Germinal center (tissue), 1 donor: ENCODE results near the gene SBK3.
"Not testable (repeated sequence)": the region's sequence is repeated elsewhere in the genome, so short reads cannot be mapped to it uniquely, and the experiment has no call there.

Experiments
- DNase-seq: peaks from one replicate; pipeline ENCODE4 v3.0.0; 2012; ENCODE audit warnings: mixed read lengths, low spot score

SBK3 gene

DNA sequence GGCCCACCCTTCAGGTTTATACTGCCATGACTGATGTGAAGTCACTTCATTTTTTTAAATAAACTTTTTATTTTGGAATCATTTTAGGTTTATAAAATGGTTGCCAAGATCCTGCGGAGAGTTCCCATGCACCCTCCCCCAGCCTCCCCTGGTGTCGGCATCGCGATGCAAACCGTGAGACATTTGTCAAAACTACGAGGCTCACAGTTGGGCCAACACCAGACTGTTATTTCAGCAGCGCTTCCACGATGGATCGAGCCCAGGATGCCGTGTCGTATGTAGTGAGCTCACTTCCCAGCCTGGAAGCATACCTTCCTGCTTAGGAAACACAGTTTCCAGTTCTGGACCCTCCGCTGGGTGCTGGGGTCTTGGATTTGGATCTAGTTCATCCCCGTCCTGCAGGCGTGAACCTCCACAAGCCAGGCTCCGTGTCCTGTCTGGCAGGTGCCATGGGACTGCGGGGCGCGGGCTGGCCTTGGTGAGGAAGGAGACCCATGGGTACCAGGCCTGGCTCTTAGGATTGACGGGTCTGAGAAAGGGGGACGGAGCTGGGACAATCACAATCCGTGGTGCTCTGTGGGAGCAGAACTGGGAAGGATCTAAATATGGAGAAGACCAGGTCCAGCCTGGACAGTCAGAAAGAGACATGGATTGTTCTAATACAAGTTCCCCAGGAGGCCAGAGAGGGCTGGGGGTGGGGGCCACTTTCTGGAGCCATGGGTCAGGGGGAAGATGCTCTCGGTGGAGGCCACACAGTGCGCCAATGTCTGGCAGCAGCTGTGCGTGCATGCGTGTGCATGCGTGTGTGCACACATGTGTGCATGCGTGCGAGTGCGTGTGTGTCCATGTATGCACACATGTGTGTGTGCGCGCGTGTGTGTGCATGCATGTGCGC is 6.0 kb downstream of the SBK3 start:
- no peak for DNase-seq

DNA sequence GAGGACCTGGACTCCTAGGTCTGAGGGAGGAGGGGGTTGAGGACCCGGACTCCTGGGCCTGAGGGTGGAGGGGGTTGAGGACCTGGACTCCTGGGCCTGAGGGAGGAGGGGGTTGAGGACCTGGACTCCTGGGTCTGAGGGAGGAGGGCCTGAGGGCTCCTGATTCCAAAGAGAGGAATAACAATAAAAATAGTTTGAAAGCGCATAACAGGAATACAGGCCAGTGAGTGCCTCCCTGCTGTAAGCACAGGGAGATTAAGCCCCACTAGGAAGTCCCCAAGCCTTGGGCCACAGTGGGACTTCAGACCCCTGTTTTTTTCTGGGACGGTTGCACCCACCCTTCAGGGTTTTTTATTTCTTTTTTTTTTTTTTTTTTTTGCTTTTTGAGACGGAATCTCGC is 7.2 kb downstream of the SBK3 start:
- no peak for DNase-seq

DNA sequence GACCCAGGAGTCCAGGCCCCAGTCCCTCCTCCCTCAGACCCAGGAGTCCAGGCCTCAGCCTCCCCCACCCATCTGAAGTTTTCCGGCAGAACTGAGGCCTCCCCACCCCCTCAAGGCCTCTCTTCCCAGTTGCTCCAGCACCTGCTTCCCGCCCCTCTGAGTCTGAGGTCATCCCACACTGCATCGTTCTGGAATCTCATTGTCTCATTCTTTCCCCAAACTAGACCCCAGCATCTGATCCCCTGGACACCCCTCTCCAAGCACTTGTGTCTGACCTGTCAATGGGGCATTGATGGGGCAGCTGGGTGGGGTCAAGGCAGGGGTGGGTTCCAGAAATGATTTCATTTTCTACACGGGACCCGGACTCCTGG is 7.6 kb downstream of the SBK3 start:
- no peak for DNase-seq

DNA sequence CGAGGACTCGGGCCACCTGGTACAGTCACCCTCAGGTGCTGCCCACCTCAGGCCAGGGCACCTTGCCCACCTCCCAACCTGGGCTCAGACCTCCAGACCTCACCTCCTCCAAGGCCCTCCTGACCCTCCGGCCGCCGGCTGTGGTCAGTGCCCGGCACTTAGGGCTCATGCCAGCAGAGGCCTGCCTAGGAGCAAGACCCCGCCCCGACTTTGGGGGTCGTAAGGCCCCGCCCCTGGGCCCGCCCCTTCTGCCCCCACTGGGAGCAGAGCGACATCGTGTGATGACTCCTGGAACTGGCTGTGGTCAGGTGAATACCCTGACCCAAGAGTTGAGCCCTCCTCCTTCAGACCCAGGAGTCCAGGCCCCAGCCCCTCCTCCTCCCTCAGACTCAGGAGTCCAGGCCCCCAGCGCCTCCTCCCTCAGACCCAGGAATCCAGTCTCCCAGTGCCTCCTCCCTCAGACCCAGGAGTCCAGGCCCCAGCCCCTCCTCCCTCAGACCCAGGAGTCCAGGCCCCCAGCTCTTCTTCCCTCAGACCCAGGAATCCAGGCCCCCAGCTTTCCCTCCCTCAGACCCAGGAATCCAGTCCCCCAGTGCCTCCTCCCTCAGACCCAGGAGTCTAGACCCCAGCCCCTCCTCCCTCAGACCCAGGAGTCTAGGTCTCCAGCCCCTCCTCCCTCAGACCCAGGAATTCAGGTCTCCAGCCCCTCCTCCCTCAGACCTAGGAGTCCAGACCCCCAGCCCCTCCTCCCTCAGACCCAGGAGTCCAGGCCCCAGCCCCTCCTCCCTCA is 8.2 kb downstream of the SBK3 start, which contains the start of gene SBK2:
TSS of gene SBK2 (minus strand) at position 183 of the 790 bp plus-strand sequence. CDS start 839 bp downstream, outside the sequence.
- DNase-seq = no peak

DNA sequence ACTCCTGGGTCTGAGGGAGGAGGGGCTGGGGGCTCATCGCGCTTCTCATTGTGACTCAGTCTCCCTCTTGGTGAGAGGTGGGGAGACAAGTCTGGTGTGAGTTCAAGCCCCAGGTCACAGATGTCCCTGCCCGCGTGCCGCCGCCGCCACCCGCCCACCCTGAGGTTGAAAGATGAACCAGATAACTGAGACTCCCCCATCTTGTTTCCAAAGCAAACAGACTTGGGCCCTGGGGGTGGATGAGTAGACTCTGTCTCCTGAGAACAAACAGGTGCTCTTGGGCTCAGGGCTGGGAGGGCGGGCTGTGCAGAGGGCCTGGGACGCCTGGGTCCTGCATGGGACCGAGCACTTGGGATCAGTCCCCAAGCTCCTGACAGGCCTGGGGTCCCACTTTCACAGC is 9.0 kb downstream of the SBK3 start:
- no peak for DNase-seq

DNA sequence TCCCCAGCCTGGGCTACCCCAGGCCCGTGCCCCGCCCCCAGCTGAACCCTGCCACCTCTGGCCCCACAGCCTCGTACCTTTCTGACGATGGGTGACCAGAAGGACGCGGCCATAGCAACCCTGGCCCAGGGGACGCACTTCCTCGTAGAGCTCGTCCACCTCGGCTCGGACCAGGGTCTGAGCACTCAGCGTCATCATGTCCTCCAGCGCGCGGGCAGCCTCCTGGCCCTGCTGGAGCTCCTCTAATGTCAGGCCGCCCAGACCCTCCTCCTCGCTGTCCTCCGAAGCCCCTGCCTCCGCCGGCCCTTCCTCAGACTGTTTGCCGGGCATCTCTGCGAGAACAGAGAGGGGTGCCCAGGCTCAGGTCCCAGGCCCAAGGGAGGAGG is 9.4 kb downstream of the SBK3 start:
- no peak for DNase-seq

DNA sequence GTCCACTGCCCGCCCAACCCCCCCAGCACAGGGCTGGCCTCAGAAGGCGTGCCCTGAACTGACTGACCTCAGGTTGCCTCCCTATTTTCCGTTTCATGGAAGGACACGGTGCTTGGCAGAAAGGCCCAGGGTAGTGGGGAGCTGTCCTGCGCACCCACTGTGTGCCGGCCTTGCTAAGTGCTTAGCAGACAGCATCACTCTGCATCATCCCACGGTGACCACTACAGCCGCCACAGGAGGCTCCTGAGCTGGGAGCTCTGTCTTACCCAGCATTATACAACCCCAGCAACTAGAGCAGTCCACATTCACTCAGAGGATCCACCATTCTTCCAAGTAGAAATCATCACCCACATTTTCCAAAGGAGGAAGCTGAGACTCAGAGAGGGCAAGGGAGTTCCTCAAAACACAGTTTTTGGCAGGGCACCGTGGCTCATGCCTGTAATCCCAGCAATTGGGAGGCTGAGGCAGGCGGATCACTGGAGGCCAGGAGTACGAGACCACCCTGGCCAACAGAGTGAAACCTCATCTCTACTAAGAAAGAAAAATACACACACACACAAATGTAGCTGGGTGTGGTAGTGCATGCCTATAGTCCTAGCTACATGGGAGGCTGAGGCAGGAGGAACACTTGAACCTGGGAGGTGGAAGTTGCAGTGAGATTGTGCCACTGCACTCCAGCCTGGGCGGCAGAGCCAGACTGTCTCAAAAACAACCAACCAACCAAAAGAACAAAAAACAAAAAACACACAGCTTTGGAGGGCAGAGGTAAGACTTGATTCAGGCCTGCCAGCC is 10.0 kb downstream of the SBK3 start:
- no peak for DNase-seq

DNA sequence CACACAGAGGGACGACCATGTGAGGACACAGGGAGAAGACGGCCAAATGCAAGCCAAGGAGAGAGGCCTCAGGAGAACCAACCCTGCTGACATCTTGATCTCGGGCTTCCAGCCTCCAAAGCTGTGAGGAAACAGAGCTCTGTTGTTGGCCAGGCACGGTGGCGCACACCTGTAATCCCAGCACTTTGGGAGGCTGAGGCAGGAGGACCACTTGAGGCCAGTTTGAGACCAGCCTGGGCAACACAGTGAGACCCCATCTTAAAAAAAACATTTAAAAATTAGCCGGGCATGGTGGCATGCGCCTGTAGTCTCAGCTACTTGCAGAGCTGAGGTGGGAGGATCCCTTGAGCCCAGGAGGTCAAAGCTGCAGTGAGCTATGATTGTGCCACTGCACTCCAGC is 11.1 kb downstream of the SBK3 start:
- DNase-seq = not testable (repeated sequence)

DNA sequence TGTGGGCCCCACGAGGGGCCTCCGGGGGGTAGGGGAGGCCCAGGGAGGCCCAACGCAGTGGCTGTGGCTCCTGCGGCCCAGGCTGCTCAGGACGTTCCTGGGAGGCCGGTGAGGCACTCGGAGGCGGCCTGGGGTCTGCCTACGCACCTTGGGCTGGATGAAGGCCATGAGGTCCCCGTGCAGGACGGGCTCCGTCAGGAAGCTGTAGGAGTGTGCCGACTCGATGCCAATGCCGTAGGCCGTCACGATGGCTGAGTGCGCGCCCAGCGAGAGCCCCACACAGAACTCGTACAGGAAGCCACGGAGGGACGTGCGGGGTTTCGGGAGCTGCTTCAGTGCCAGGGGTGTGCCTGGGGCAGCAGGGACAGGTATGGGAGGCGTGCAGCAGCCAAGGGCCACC is 14.3 kb downstream of the SBK3 start:
- no peak for DNase-seq

DNA sequence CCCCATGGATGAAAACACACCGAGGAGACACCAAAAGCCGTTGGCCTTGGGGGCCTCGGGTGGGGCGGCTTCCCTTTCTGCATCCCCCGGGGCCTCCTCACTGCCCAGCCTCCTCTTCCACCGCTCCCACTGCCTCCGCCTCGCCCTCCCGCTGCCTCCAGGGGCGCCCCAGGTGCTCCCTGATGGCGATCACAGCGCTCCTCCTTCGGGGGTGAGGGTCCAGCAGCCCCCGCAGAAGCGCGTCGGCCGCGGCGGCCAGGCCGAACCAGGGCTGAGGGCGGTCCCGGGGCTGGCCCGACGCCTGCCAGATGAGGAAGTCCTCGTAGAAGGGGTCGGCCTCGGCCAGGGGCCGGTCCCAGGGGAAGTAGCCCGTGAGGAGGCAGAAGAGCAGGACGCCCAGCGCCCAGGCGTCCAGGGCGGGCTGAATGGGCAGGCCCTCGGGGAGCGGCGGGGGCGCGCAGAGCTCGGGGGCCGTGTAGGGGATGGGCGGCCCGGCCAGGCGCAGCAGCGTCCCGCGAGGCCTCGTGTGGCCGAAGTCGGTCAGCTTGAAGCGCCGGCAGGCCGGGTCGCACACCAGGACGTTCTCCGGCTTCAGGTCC is 15.6 kb downstream of the SBK3 start:
- no peak for DNase-seq

DNA sequence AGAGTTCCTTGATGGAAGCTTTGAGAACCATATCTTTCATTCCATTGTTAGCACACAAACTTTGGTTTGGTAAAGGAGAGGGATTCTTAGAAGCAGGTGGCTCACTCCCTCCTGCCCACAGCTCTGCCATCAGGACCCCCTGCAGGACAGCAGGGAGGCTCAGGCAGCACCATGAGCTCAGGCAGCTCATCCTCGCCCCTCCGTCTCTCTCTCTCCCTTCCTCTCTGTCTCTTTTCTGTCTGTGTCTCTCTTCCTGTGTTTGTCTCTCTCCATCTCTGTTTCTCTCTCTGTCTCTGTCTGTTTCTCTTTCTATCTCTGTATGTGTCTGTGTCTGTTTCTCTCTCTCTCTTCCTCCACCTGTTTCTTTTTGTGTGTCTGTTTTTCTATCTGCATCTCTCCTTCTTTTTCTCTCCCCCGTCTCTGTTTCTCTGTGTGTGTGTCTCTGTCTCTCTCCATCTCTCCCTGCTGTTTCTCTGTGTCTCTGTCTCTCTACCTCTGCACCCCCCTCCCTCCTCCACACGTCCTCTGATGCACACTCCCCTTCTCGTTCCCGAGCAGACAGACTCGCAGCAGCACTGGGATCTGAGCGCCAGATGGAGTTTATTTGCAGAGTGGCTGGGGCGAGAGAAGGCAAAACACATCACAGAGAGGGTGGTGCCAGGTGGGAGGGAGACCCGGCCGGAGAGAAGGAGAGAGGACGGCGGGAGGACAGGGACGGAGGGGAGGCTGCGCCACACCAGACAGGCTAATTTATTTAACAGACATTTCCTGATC is 17.1 kb downstream of the SBK3 start:
- no peak for DNase-seq

DNA sequence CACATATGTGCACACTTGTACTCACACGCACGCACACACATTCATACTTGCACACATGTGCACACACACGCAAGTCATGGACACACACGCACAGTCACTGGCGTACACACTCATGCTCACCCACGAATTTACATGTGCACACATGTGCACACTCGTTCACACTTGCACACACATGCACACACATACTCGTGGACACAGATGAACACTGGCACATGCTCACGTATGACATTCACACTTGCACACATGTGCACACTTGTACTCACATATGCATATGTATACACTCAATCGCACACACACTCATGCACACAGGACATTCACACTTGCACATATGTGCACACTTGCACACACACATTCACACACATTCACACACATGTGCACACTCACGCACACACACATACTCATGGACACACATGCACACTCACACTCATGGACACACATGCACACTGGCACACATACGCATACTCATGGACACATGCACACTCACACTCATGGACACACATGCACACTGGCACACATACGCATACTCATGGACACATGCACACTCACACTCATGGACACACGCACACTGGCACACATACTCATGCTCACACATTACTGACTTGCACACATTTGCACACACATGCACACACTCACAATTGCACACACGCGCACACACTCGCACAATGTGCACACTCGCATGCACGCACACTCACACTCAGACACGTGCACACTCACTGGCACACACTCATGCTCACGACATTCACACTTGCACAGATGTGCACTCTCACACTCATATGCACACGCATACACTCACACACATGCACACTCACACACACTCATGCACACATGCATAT is 17.9 kb downstream of the SBK3 start:
- no peak for DNase-seq

DNA sequence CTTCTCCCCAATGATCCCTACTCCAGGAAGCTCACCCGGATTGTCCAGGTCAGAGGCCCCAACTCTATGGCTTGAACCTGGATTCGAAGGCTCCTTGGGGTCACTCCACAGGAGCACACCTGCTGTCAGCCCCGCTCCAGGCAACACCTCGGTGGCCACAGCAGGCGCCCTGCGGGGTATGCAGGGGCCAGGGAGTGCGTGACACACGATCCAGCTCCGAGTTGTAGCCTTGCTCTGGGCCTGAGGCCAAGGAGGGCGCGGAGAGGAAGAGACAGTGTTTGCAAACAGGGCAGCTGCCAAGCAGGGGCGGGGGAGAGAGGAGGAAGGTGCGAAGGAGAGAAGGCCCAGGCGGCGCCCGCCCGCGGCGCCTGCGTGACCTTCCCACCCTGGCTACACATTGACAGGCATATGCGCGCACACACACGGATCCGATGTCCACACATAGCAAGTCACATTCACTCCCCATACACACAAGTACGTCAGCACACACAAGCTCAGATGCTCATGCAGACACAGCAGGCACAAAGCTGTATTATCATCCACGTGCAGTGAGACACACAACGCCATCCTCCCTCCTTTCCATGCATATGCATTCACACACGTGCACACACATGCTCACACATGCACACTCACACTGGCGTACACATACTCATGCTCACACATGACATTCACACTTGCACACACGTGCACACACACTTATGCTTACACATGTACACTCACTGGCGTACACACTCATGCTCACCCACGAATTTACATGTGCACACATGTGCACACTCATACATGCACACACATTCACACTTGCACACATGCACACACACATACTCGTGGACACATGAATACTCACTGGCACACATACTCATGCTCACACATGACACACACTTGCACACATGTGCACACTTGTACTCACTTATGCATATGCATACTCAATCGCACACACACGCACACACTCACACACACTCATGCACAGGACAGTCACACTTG is 18.8 kb downstream of the SBK3 start:
- DNase-seq = no peak

DNA sequence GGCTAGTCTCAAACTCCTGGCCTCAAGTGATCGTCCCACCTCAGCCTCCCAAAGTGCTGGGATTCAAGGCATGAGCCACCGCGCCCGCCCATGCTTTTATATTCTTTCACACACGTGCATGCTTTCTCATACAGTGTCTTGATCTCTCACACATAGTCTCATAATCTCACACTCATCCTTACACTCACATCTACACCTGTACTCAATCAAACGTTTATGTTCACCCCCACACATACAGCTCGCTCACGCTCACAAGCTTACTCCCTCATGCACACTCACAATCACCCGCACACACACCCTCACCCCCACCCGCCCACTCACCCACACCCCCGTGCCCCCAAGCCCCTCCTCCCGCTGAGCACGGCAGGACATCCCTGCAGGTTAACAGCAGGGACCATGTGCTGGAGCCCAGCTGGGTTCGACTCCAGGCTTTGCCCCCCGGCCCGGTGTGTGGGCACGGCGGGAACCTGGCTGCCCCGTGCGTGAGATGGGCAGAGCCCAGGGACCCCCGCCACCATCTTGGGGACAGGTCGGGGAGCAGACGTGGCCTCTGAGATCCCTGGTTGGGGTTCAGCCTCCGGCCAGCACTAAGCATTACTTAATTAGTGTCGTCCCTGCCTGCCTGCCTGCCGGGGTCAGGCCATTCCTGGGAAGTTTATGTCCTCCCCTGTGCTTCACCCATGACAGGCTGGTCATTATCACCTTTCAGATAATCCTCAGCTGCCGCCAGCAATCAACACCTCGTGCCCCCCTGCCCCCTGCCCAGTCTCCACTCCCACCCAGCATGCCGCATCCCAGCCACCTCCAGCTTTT is 19.8 kb downstream of the SBK3 start:
- no peak for DNase-seq

DNA sequence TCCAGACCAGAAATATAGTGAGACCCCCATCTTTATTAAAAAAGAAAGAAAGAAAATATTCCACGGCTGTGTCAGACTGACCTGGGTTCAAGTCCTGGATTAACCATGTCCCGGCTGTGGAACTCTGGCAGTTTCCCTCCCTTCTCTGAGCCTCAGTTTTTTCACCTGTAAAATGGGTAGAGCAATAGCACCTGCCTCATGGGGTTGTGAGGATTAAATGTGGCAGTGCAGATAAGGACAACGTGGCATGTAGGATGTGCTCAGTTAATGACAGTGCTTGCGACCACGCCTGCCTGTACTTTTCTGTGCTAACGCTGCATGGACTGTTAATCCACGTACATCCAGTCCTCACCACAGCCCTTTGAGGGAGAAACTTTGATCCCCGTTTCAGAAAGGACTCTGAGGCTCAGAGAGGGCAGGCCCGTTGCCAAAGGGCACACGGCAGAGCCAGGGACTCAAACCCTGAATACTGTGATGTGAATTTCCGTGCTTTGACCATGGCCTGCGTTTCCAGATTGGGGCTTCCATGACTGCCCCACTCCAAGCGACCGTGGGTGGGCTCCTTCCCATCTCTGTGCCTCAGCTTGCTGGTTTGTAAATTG is 24.6 kb downstream of the SBK3 start:
- DNase-seq = no peak

DNA sequence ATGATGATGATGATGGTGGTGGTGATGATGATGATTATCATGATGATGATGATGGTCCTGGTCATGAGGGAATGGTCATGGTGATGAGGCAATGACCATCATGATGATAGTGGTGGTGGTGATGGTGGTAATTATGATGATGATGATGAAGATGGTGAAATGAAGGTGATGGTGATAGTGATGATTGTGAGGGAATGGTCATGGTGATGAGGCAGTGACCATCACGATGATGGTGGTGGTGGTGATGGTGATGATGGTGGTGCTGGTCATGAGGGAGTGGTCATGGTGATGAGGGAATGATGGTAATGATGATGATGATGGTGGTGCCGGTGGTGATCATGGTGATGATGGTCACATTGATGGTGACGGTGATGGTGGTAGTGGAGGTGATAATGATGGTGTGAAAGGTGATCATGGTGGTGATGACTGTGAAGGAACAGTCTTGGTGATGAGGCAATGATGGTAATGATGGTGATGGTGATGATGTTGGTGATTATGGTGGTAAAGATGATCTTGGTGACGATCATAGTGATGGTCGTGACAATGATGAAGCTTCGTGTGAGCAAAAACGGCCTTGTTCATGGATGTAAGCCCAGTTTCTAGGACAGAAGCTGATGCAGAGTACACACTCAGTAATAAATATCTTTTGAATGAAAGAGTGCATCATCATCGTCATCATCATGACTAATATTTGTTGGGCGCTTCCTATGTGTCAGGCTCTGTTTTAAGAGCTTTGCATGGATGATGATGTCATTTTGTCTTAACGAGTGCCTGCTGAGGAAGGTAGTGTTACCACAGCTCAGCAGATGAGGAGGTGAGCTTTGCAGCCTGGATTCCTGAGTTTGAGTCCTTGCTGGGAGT is 25.7 kb downstream of the SBK3 start:
- no peak for DNase-seq
